BLaER1 treated with 17β-estradiol and CSF1 and Interleukin-3, amounts not matched to agents 10 nM and 100 nM (cell line): ENCODE measurements around the gene SNF8.
A peak's percentile ranks its signal among the peaks of the same experiment; 100 is the strongest.

Source experiments
- H3K27ac ChIP-seq, 11 experiments: shearing (Covaris generic); formaldehyde crosslinking; 2 replicates each; pipeline ENCODE4 v1.8.1; 2022
- H3K27me3 ChIP-seq, 11 experiments: shearing (Covaris generic); formaldehyde crosslinking; 2 replicates each; pipeline ENCODE4 v1.8.1; 2022
- H3K36me3 ChIP-seq, 11 experiments: shearing (Covaris generic); formaldehyde crosslinking; 2 replicates each; pipeline ENCODE4 v1.8.1; 2022
- H3K4me1 ChIP-seq, 10 experiments: shearing (Covaris generic); formaldehyde crosslinking; 2 replicates each; pipeline ENCODE4 v1.8.1; 2022
- H3K4me2 ChIP-seq, 11 experiments: shearing (Covaris generic); formaldehyde crosslinking; 2 replicates each; pipeline ENCODE4 v1.8.1; 2022
- H3K4me3 ChIP-seq, 10 experiments: shearing (Covaris generic); formaldehyde crosslinking; 2 replicates each; pipeline ENCODE4 v1.8.1; 2022
- H3K9ac ChIP-seq, 11 experiments: shearing (Covaris generic); formaldehyde crosslinking; 2 replicates each; pipeline ENCODE4 v1.8.1; 2022
- H3K9me3 ChIP-seq, 11 experiments: shearing (Covaris generic); formaldehyde crosslinking; replicated peaks in 1 of 11; 2 replicates each; pipeline ENCODE4 v1.8.1; 2022
- H4K20me1 ChIP-seq, 11 experiments: shearing (Covaris generic); formaldehyde crosslinking; 2 replicates each; pipeline ENCODE4 v1.8.1; 2022
- Cebpa-rat ChIP-seq, 11 experiments: shearing (Covaris generic); IDR thresholded peaks; 2 replicates each; pipeline ENCODE4 v1.8.1; 2022

The SNF8 gene

GRCh38 chr17:48944515-48945260, at the start of gene SNF8:
Gene SNF8 (minus strand): TSS chr17:48944842. CDS start chr17:48944734, 108 bp downstream.
- H3K27ac ChIP-seq = peak within 1 kb of the TSS; percentile 81 to 93 (median 88)
- H3K4me2 ChIP-seq = peak within 1 kb of the TSS; percentile 85 to 100 (median 97)
- H3K36me3 ChIP-seq = peaks cover 26 to 32% (median 31%) of the 10 kb centered on the region in 11 experiments
- no peak for TF ChIP-seq Cebpa-rat (IDR thresholded peaks at IDR 0.05)
- no peaks in the 10 kb centered on the region for H3K27me3 ChIP-seq
- peaks cover 0 to 10% (median 0%) of the 10 kb centered on the region in 11 experiments; a peak in 1 of 22 replicates for H4K20me1 ChIP-seq
- H3K4me3 ChIP-seq = peak within 1 kb of the TSS; percentile 81 to 98 (median 92)
- H3K9ac ChIP-seq = peak within 1 kb of the TSS; percentile 87 to 96 (median 93)
- peaks cover 20 to 29% (median 28%) of the 10 kb centered on the region in 10 experiments for H3K4me1 ChIP-seq
- H3K9me3 ChIP-seq = peaks cover 0 to 14% (median 7%) of the 10 kb centered on the region in 11 experiments; a peak in 8 of 22 replicates

- Histone ChIP-seq H4K20me1 (peaks cover 0 to 70% (median 49%) of the 10 kb centered on the region in 11 experiments; a peak in 19 of 22 replicates), H3K4me1 (peaks cover 0 to 13% (median 2%) of the 10 kb centered on the region in 10 experiments; a peak in 4 of 20 replicates), H3K4me2 (no peak overlapping the region), H3K27ac (no peak overlapping the region), H3K9me3 (no peaks in the 10 kb centered on the region), H3K36me3 (no peaks in the 10 kb centered on the region), H3K4me3 (no peak overlapping the region), H3K27me3 (peaks cover 97 to 100% (median 99%) of the 10 kb centered on the region in 11 experiments), H3K9ac (no peak overlapping the region)
- no peak for TF ChIP-seq Cebpa-rat (IDR thresholded peaks at IDR 0.05)
These were observed 49.3 kb upstream of the SNF8 start for GRCh38 chr17:48993951-48994350.

GRCh38 chr17:48993305-48993704, 48.7 kb upstream of the SNF8 start:
- no peaks in the 10 kb centered on the region for H3K9me3 ChIP-seq
- H3K4me2 ChIP-seq = no peak overlapping the region
- H3K27me3 ChIP-seq = peaks cover 95 to 100% (median 99%) of the 10 kb centered on the region in 11 experiments
- H3K36me3 ChIP-seq = no peaks in the 10 kb centered on the region
- H4K20me1 ChIP-seq = peaks cover 0 to 64% (median 43%) of the 10 kb centered on the region in 11 experiments; a peak in 19 of 22 replicates
- H3K4me1 ChIP-seq = peaks cover 0 to 13% (median 2%) of the 10 kb centered on the region in 10 experiments; a peak in 4 of 20 replicates
- H3K27ac ChIP-seq = no peak overlapping the region
- no peak for TF ChIP-seq Cebpa-rat (IDR thresholded peaks at IDR 0.05)
- H3K9ac ChIP-seq = no peak overlapping the region
- no peak overlapping the region for H3K4me3 ChIP-seq

- Histone ChIP-seq H4K20me1 (peaks cover 0 to 56% (median 34%) of the 10 kb centered on the region in 11 experiments; a peak in 19 of 22 replicates), H3K4me1 (peaks cover 0 to 9% (median under 1%) of the 10 kb centered on the region in 10 experiments; a peak in 4 of 20 replicates), H3K9ac (no peak overlapping the region), H3K27me3 (peaks cover 93 to 100% (median 98%) of the 10 kb centered on the region in 11 experiments), H3K4me3 (no peak overlapping the region), H3K4me2 (no peak overlapping the region), H3K9me3 (no peaks in the 10 kb centered on the region), H3K27ac (no peak overlapping the region), H3K36me3 (no peaks in the 10 kb centered on the region)
- TF ChIP-seq Cebpa-rat (IDR thresholded peaks at IDR 0.05) = no peak
These were observed 47.8 kb upstream of the SNF8 start for GRCh38 chr17:48992444-48992843.

GRCh38 chr17:48990882-48991357, 46.3 kb upstream of the SNF8 start:
- no peak overlapping the region for H3K27ac ChIP-seq
- H3K4me2 ChIP-seq = no peak overlapping the region

GRCh38 chr17:48989100-48989499, 44.5 kb upstream of the SNF8 start:
- no peaks in the 10 kb centered on the region for H3K9me3 ChIP-seq
- no peak overlapping the region for H3K4me3 ChIP-seq
- no peak overlapping the region for H3K9ac ChIP-seq
- no peaks in the 10 kb centered on the region for H3K4me1 ChIP-seq
- no peaks in the 10 kb centered on the region for H3K36me3 ChIP-seq
- H4K20me1 ChIP-seq = peaks cover 0 to 23% (median 3%) of the 10 kb centered on the region in 11 experiments; a peak in 10 of 22 replicates
- H3K27me3 ChIP-seq = peaks cover 66 to 98% (median 88%) of the 10 kb centered on the region in 11 experiments
- H3K4me2 ChIP-seq = no peak overlapping the region
- TF ChIP-seq Cebpa-rat (IDR thresholded peaks at IDR 0.05) = no peak
- H3K27ac ChIP-seq = no peak overlapping the region

More at GRCh38 chr17:48990882-48991357, 46.3 kb upstream of the SNF8 start:
- Histone ChIP-seq H3K4me3 (no peak overlapping the region), H3K36me3 (no peaks in the 10 kb centered on the region), H3K9ac (no peak overlapping the region), H3K9me3 (no peaks in the 10 kb centered on the region), H3K27me3 (peaks cover 85 to 100% (median 98%) of the 10 kb centered on the region in 11 experiments), H3K4me1 (0 out of 20 replicates have a peak, but pooled peaks cover 0 to under 1% (median 0%) of the 10 kb centered on the region in 10 experiments), H4K20me1 (peaks cover 0 to 41% (median 21%) of the 10 kb centered on the region in 11 experiments; a peak in 19 of 22 replicates)
- no peak for TF ChIP-seq Cebpa-rat (IDR thresholded peaks at IDR 0.05)

GRCh38 chr17:48985436-48986245, 41.0 kb upstream of the SNF8 start:
- Histone ChIP-seq H3K9ac (no peak overlapping the region), H3K4me3 (no peak overlapping the region), H3K36me3 (no peaks in the 10 kb centered on the region), H3K27me3 (peaks cover 34 to 65% (median 55%) of the 10 kb centered on the region in 11 experiments), H3K27ac (no peak overlapping the region), H3K4me2 (no peak overlapping the region), H3K4me1 (no peaks in the 10 kb centered on the region), H4K20me1 (peaks cover 0 to 5% (median 0%) of the 10 kb centered on the region in 11 experiments; a peak in 4 of 22 replicates), H3K9me3 (peaks cover 11 to 18% (median 14%) of the 10 kb centered on the region in 11 experiments; a peak in 21 of 22 replicates)
- no peak for TF ChIP-seq Cebpa-rat (IDR thresholded peaks at IDR 0.05)

GRCh38 chr17:48981927-48982539, 37.4 kb upstream of the SNF8 start:
- Histone ChIP-seq H3K27me3 (peaks cover 4 to 29% (median 19%) of the 10 kb centered on the region in 11 experiments; a peak in 20 of 22 replicates), H3K4me1 (no peaks in the 10 kb centered on the region), H3K27ac (no peak overlapping the region), H3K36me3 (no peaks in the 10 kb centered on the region), H3K9ac (no peak overlapping the region), H3K9me3 (peaks cover 12 to 22% (median 16%) of the 10 kb centered on the region in 11 experiments; a peak in 21 of 22 replicates), H3K4me3 (no peak overlapping the region), H3K4me2 (0 out of 22 replicates have a peak overlapping the region, but pooled peaks of 1 of the 11 experiments have one; percentile 3), H4K20me1 (no peaks in the 10 kb centered on the region; a peak in 1 of 22 replicates)
- TF ChIP-seq Cebpa-rat (IDR thresholded peaks at IDR 0.05) = no peak
